IMR-90 (cell line): ENCODE results near the gene CPHXL2. TPM values are rescaled to one million over a fixed set of nuclear protein-coding genes. Genes with fewer than 3 reads are reported as not detected.

ENCODE experiments used
- ATAC-seq: fragments of 200-7000 bp; cut with Tn5 transposase; 2 replicates; pipeline ENCODE4 v1.9.1; 2020; ENCODE audit warnings: low read depth, mild to moderate bottlenecking, moderate library complexity
- BruUV-seq: library from RNA; stranded (reverse); fragments of 400-500 nt; replicated peaks from 2 replicates; lab custom pipeline; 2021; lab: Mats Ljungman, UMichigan
- CTCF ChIA-PET: fragments of 300-600 bp; formaldehyde crosslinking; extraction: SDS; loops from one replicate; lab custom pipeline; 2021; ENCODE audit warnings: antibody characterized with exemption; lab: Yijun Ruan, JAX
- POLR2A ChIA-PET: fragments of 300-600 bp; sonication (Branson Sonifier 250); formaldehyde crosslinking; loops from one replicate; lab custom pipeline; 2022; ENCODE audit warnings: antibody characterized with exemption; ENCODE audit not compliant: unreplicated experiment; lab: Charles Lee
- DNase-seq: peaks from one replicate; pipeline ENCODE4 v3.0.0; 2013
- H2AFZ ChIP-seq: replicated peaks from 2 replicates; pipeline ENCODE3; 2013; ENCODE audit warnings: low read length, mild to moderate bottlenecking; ENCODE audit not compliant: poor library complexity
- H2AK5ac ChIP-seq: 2 replicates; pipeline ENCODE4 v1.6.1; 2013; ENCODE audit warnings: low read depth, low read length, inconsistent platforms
- H2AK9ac ChIP-seq: replicated peaks from 2 replicates; pipeline ENCODE3; 2013; ENCODE audit warnings: mild to moderate bottlenecking, low read depth, low read length, moderate library complexity; ENCODE audit not compliant: poor library complexity
- H2BK120ac ChIP-seq: 2 replicates; pipeline ENCODE4 v1.6.1; 2013; ENCODE audit warnings: low read depth, low read length, inconsistent platforms
- H2BK15ac ChIP-seq: 3 replicates; pipeline ENCODE4 v1.6.1; 2013; ENCODE audit warnings: low read depth, low read length, inconsistent platforms
- H2BK20ac ChIP-seq: 2 replicates; pipeline ENCODE4 v1.6.1; 2013; ENCODE audit warnings: low read depth, mild to moderate bottlenecking, inconsistent platforms, low read length, moderate library complexity
- H2BK5ac ChIP-seq: 2 replicates; pipeline ENCODE4 v1.6.1; 2013; ENCODE audit warnings: mild to moderate bottlenecking, low read depth, low read length, inconsistent platforms; ENCODE audit not compliant: poor library complexity, severe bottlenecking
- H3K14ac ChIP-seq: replicated peaks from 2 replicates; pipeline ENCODE4 v1.6.1; 2013; ENCODE audit warnings: low read depth, low read length, inconsistent platforms
- H3K18ac ChIP-seq: 2 replicates; pipeline ENCODE4 v1.6.1; 2013; ENCODE audit warnings: low read depth, low read length, control low read depth
- H3K23ac ChIP-seq: 2 replicates; pipeline ENCODE4 v1.6.1; 2013; ENCODE audit warnings: low read depth, low read length, inconsistent platforms
- H3K27ac ChIP-seq: 2 replicates; pipeline ENCODE4 v1.5.1; 2013; ENCODE audit warnings: mild to moderate bottlenecking, control low read depth, low read length; ENCODE audit not compliant: insufficient read depth
- H3K27me3 ChIP-seq: 2 replicates; pipeline ENCODE4 v1.6.1; 2013; ENCODE audit warnings: low read length; ENCODE audit not compliant: control insufficient read depth, insufficient read depth
- H3K36me3 ChIP-seq: 2 replicates; pipeline ENCODE4 v1.6.1; 2013; ENCODE audit warnings: low read length, mixed read lengths; ENCODE audit not compliant: control insufficient read depth, insufficient read depth
- H3K4ac ChIP-seq: 2 replicates; pipeline ENCODE4 v1.6.1; 2013; ENCODE audit warnings: low read depth, low read length, inconsistent platforms
- H3K4me1 ChIP-seq: 2 replicates; pipeline ENCODE4 v1.6.1; 2013; ENCODE audit warnings: low read length, mixed read lengths; ENCODE audit not compliant: control insufficient read depth, insufficient read depth
- H3K4me2 ChIP-seq: 2 replicates; pipeline ENCODE4 v1.6.1; 2013; ENCODE audit warnings: low read depth, mild to moderate bottlenecking, control low read depth, low read length, moderate library complexity
- H3K4me3 ChIP-seq: 2 replicates; pipeline ENCODE4 v1.5.1; 2013; ENCODE audit warnings: low read depth, mild to moderate bottlenecking, control low read depth, low read length, moderate library complexity; ENCODE audit not compliant: insufficient read depth
- H3K56ac ChIP-seq: 2 replicates; pipeline ENCODE4 v1.6.1; 2013; ENCODE audit warnings: low read length, inconsistent platforms; ENCODE audit not compliant: insufficient read depth; ENCODE audit errors: extremely low read depth
- H3K79me1 ChIP-seq, 2 experiments: 2 replicates each; pipeline ENCODE4 v1.6.1; 2013; ENCODE audit warnings: low read length in 2 of 2, inconsistent platforms in 1 of 2, low read depth in 1 of 2
- H3K9ac ChIP-seq: 2 replicates; pipeline ENCODE4 v1.6.1; 2013; ENCODE audit warnings: low read depth, low read length, control low read depth
- H3K9me1 ChIP-seq: 2 replicates; pipeline ENCODE4 v1.6.1; 2013; ENCODE audit warnings: low read length, inconsistent platforms; ENCODE audit not compliant: insufficient read depth
- H3K9me3 ChIP-seq: 2 replicates; pipeline ENCODE4 v1.6.1; 2013; ENCODE audit warnings: low read length; ENCODE audit not compliant: control insufficient read depth, insufficient read depth
- H4K20me1 ChIP-seq: 2 replicates; pipeline ENCODE4 v1.6.1; 2013; ENCODE audit warnings: low read length, inconsistent platforms; ENCODE audit not compliant: insufficient read depth
- H4K5ac ChIP-seq: 2 replicates; pipeline ENCODE4 v1.6.1; 2013; ENCODE audit warnings: mild to moderate bottlenecking, low read depth, low read length, control low read depth
- H4K8ac ChIP-seq, 2 experiments: 2 replicates each; pipeline ENCODE4 v1.6.1; 2013; ENCODE audit warnings: low read depth in 2 of 2, low read length in 2 of 2, control low read depth in 1 of 2, inconsistent platforms in 1 of 2
- H4K91ac ChIP-seq: 2 replicates; pipeline ENCODE4 v1.6.1; 2013; ENCODE audit warnings: low read depth, low read length, inconsistent platforms; ENCODE audit not compliant: insufficient read depth
- BHLHE40 ChIP-seq: fragments of 150-350 bp; IDR thresholded peaks from 2 replicates; pipeline ENCODE4 v1.6.1; 2016; ENCODE audit warnings: mild to moderate bottlenecking, low read depth, low read length
- CEBPB ChIP-seq: IDR thresholded peaks from 2 replicates; pipeline ENCODE4 v1.6.1; 2012; ENCODE audit warnings: low read depth, low read length, improper control_type of control experiment
- CHD1 ChIP-seq: IDR thresholded peaks from 2 replicates; pipeline ENCODE4 v1.6.1; 2012; ENCODE audit warnings: low read depth, low read length, improper control_type of control experiment
- CTCF ChIP-seq: conservative IDR thresholded peaks from 2 replicates; pipeline ENCODE4 v1.5.1; 2012; ENCODE audit warnings: mild to moderate bottlenecking, low read depth, low read length, improper control_type of control experiment
- ELK1 ChIP-seq: fragments of 150-350 bp; IDR thresholded peaks from 2 replicates; pipeline ENCODE4 v1.6.1; 2016; ENCODE audit warnings: low read depth, mild to moderate bottlenecking, low read length, moderate library complexity, borderline replicate concordance
- FOS ChIP-seq: fragments of 150-350 bp; IDR thresholded peaks from 2 replicates; pipeline ENCODE4 v1.6.1; 2016; ENCODE audit warnings: low read depth, low read length
- MAZ ChIP-seq: IDR thresholded peaks from 2 replicates; pipeline ENCODE4 v1.6.1; 2012; ENCODE audit warnings: low read depth, mild to moderate bottlenecking, low read length, improper control_type of control experiment, moderate library complexity, borderline replicate concordance
- MXI1 ChIP-seq: IDR thresholded peaks from 2 replicates; pipeline ENCODE4 v1.6.1; 2012; ENCODE audit warnings: low read depth, mild to moderate bottlenecking, low read length, moderate library complexity, borderline replicate concordance
- NFE2L2 ChIP-seq: fragments of 150-350 bp; IDR thresholded peaks from 2 replicates; pipeline ENCODE4 v1.6.1; 2016; ENCODE audit warnings: low read depth, mild to moderate bottlenecking, low read length
- POLR2A ChIP-seq: IDR thresholded peaks from 2 replicates; pipeline ENCODE4 v1.6.1; 2012; ENCODE audit warnings: mild to moderate bottlenecking, low read depth, low read length
- RAD21 ChIP-seq: IDR thresholded peaks from 2 replicates; pipeline ENCODE4 v1.6.1; 2012; ENCODE audit warnings: low read length, improper control_type of control experiment
- RCOR1 ChIP-seq: IDR thresholded peaks from 2 replicates; pipeline ENCODE4 v1.6.1; 2012; ENCODE audit warnings: mild to moderate bottlenecking, low read length, improper control_type of control experiment; ENCODE audit not compliant: insufficient replicate concordance
- SMC3 ChIP-seq: fragments of 150-350 bp; IDR thresholded peaks from 2 replicates; pipeline ENCODE4 v1.6.1; 2016; ENCODE audit warnings: low read depth, mild to moderate bottlenecking, antibody characterized with exemption, low read length, moderate library complexity
- WGBS, 2 experiments: methylation state at CpG; one replicate each; pipeline versions ENCODE4 v1.1.5 to v1.1.7; 2013; ENCODE audit warnings: missing lambda C conversion rate in 2 of 2; ENCODE audit not compliant: insufficient read length in 1 of 2; ENCODE audit errors: extremely low coverage in 2 of 2; 5-methylcytosine and 5-hydroxymethylcytosine counted together
- dilution Hi-C: fragments of 300-500 bp; cut with HindIII; formaldehyde crosslinking; loops from one replicate; pipeline ENCODE4 v1.14.3; 2018; ENCODE audit warnings: low sequenced_read_pairs; ENCODE audit not compliant: unreplicated experiment
- in situ Hi-C: fragments of 300-500 bp; cut with MboI; formaldehyde crosslinking; loops from 3 replicates; pipeline ENCODE4 v1.14.3; 2019; ENCODE audit warnings: low sequenced_read_pairs, inconsistent platforms, mixed read lengths
- intact Hi-C: fragments of 100-400 bp; cut with micrococcal nuclease; formaldehyde crosslinking; loops from 2 replicates; pipeline ENCODE4 v1.10.0; 2022
- polyA plus RNA-seq, 3 experiments: library from polyadenylated mRNA; depleted of rRNA; stranded (reverse); fragments of >200 nt; gene quantifications; 2 replicates each; pipeline ENCODE4 v1.2.3, GENCODE V29; 2012; ENCODE audit warnings: low replicate concordance in 1 of 3
- total RNA-seq: library from RNA; depleted of rRNA; stranded (reverse); fragments of >200 nt; gene quantifications from 2 replicates; pipeline ENCODE4 v1.2.3, GENCODE V29; 2012

The CPHXL2 gene
- total and polyA plus RNA-seq, 2 of the 4 experiments (the other 2 are of a cell fraction): not detected

GRCh38 chr16:75682308-75682707 is 5.5 kb upstream of the CPHXL2 start:
- H3K14ac ChIP-seq: no peak overlapping the region
- H3K4me2 ChIP-seq: no peak overlapping the region
- H3K18ac ChIP-seq: no peak overlapping the region
- no peaks in the 10 kb centered on the region for H3K4me1 ChIP-seq
- no peak overlapping the region for H2BK5ac ChIP-seq
- peaks cover 4% of the 10 kb centered on the region; the same call in 1 of the 2 replicates for H3K9me3 ChIP-seq
- no peak for DNase-seq
- H3K23ac ChIP-seq: no peak overlapping the region
- no peaks in the 10 kb centered on the region for H3K9me1 ChIP-seq
- H2AK9ac ChIP-seq: no peak overlapping the region
- no peak overlapping the region for H4K91ac ChIP-seq
- no peaks in the 10 kb centered on the region for H3K27me3 ChIP-seq
- H4K20me1 ChIP-seq: no peaks in the 10 kb centered on the region
- in situ Hi-C loops (no loop called here), intact Hi-C loops (no loop called here), dilution Hi-C loops (no loop called here)
- no peak overlapping the region for H2BK15ac ChIP-seq
- no peak for ATAC-seq
- H3K4ac ChIP-seq: no peak overlapping the region
- TF ChIP-seq POLR2A (no peak), RAD21 (no peak), BHLHE40 (no peak), CEBPB (no peak), MAZ (no peak), CHD1 (no peak), CTCF (no peak), MXI1 (no peak), NFE2L2 (no peak), FOS (no peak), SMC3 (no peak), ELK1 (no peak), RCOR1 (no peak)
- H3K56ac ChIP-seq: no peak overlapping the region
- no peak overlapping the region for H4K5ac ChIP-seq
- ChIA-PET CTCF (no interaction called here), POLR2A (no interaction called here)
- no peak overlapping the region for H2BK20ac ChIP-seq
- no peak overlapping the region for H3K9ac ChIP-seq
- H3K79me1 ChIP-seq: no peaks in the 10 kb centered on the region
- H2AFZ ChIP-seq: no peak overlapping the region
- no peak overlapping the region for H3K27ac ChIP-seq
- 64% methylated on average over 4 of the region's 14 CpGs; no CpG with 5 or more reads in 1 of the 2 experiments for WGBS, 2 experiments
- no peak overlapping the region for H2BK120ac ChIP-seq
- H4K8ac ChIP-seq: no peak overlapping the region
- no peaks in the 10 kb centered on the region for H3K36me3 ChIP-seq
- H3K4me3 ChIP-seq: no peak overlapping the region
- no peak overlapping the region for H2AK5ac ChIP-seq
- BruUV-seq: no TSS peak
